Kidney epithelial cell (primary cell): ENCODE results near the gene FAM184B. TPM values are rescaled to one million over a fixed set of nuclear protein-coding genes. Genes with fewer than 3 reads are reported as not detected.
"Not testable (repeated sequence)": the region's sequence is repeated elsewhere in the genome, so short reads cannot be mapped to it uniquely, and the experiment has no call there.

Experiments used
- DNase-seq: peaks from one replicate; pipeline ENCODE4 v3.0.0-alpha.2; 2010; ENCODE audit warnings: low read depth
- H3K27me3 ChIP-seq: 2 replicates; pipeline ENCODE4 v1.6.0; 2011; ENCODE audit warnings: low read length; ENCODE audit not compliant: control insufficient read depth, insufficient read depth
- H3K36me3 ChIP-seq: 2 replicates; pipeline ENCODE4 v1.5.1; 2011; ENCODE audit warnings: low read length; ENCODE audit not compliant: control insufficient read depth, insufficient read depth
- H3K4me3 ChIP-seq: 2 replicates; pipeline ENCODE4 v1.5.1; 2011; ENCODE audit warnings: low read depth, mild to moderate bottlenecking, control low read depth, low read length
- total RNA-seq: library from RNA; depleted of rRNA; stranded (reverse); fragments of >200 nt; gene quantifications from 2 replicates; pipeline ENCODE4 v1.2.3, GENCODE V29; 2015
- TF ChIP-seq, protein P1 (sequence below): IDR thresholded peaks from 2 replicates; pipeline ENCODE4 v1.5.1; 2011; ENCODE audit warnings: mild to moderate bottlenecking, moderate library complexity, low read length, control low read depth, inconsistent platforms; ENCODE audit not compliant: insufficient read depth, poor library complexity, severe bottlenecking

The FAM184B gene
- total RNA-seq, 1 donor from 2014 or later, result under 0.01 TPM

DNA sequence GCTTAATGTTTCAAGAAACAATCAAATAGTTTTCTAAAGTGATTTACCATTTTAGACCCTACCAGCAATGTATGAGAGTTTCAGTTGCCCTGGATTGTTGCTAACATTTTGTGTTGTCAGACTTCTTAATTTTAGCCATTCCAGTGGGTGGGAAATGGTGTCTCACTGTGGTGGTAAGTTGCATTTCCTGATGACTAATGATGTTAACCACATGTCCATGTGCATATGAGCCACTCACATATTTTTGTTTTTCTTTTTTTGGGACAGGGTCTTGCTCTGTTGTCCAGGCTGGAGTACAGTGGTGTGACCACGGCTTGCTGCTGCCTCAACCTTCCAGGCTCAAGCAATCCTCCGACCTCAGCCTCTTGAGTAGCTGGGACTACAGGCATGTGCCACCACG lies 118.7 kb downstream of the FAM184B start:
- TF ChIP-seq, protein P1, sequence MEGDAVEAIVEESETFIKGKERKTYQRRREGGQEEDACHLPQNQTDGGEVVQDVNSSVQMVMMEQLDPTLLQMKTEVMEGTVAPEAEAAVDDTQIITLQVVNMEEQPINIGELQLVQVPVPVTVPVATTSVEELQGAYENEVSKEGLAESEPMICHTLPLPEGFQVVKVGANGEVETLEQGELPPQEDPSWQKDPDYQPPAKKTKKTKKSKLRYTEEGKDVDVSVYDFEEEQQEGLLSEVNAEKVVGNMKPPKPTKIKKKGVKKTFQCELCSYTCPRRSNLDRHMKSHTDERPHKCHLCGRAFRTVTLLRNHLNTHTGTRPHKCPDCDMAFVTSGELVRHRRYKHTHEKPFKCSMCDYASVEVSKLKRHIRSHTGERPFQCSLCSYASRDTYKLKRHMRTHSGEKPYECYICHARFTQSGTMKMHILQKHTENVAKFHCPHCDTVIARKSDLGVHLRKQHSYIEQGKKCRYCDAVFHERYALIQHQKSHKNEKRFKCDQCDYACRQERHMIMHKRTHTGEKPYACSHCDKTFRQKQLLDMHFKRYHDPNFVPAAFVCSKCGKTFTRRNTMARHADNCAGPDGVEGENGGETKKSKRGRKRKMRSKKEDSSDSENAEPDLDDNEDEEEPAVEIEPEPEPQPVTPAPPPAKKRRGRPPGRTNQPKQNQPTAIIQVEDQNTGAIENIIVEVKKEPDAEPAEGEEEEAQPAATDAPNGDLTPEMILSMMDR, result no peak

DNA sequence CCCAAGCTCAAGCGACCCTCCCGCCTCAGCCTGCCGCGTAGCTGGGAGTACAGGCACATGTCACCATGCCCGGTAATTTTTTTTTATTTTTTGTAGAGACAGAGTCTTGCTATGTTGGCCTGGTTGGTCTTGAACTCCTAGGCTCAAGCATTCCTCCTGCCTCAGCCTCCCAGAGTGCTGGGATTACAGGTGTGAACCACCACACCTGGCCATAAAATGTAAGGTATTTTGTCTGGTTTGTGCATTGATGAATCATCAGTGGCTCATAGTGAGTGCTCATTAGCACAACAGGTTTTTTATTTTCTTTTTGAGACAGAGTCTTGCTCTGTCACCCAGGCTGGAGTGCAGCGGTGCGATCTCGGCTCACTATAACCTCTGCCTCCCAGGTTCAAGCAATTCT lies 122.2 kb downstream of the FAM184B start:
- H3K27me3 ChIP-seq, H3K36me3 ChIP-seq, H3K4me3 ChIP-seq, DNase-seq: not testable (repeated sequence)

More for the DNA sequence above, 118.7 kb downstream of the FAM184B start:
- H3K4me3 ChIP-seq, result no peak overlapping the region
- no peaks in the 10 kb centered on the region for H3K36me3 ChIP-seq
- peak; percentile 18 for DNase-seq
- no peaks in the 10 kb centered on the region for H3K27me3 ChIP-seq

DNA sequence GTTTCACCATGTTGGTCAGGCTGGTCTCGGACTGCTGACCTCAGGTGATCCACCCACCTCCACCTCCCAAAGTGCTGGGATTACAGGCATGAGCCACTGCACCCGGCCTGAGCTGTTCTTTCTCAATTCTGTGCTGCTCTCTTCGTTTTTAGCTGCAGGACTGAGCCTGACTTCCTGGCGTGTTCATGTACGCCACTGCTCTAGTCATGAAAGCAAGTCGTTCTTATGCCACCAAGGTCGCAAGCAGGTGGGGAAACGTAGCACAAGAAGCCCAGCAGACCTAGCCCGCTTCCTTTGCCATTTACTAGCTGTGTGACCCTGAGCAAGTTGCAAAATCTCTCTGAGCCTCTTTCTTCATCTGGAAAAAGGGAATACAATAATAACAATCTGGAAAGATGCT lies 123.6 kb downstream of the FAM184B start:
- TF ChIP-seq, protein P1, result no peak
- DNase-seq, result no peak
- H3K27me3 ChIP-seq, result no peaks in the 10 kb centered on the region
- no peaks in the 10 kb centered on the region for H3K36me3 ChIP-seq
- no peak overlapping the region for H3K4me3 ChIP-seq

DNA sequence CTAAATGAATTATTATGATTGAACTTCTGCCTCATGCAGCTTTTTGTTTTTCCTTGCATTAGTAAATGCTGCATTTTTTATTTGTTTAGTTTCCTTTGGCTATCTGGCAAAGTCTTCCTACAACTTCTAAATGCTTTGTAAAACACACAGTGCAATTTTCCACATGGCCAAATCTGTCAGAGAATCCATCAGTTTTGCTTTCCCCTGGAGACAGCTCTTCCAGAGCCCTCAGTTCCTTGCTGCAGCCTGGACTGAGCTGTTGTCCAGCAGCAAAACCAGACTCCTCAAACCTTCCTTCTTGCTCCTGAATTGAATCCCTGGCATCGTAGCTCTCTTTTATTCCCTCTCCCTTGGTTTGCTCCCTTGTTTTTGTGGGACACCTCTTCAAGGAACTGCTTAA lies 124.3 kb downstream of the FAM184B start:
- TF ChIP-seq, protein P1, result no peak
- Histone ChIP-seq H3K27me3 (no peaks in the 10 kb centered on the region), H3K36me3 (no peaks in the 10 kb centered on the region), H3K4me3 (no peak overlapping the region)
- DNase-seq, result no peak

DNA sequence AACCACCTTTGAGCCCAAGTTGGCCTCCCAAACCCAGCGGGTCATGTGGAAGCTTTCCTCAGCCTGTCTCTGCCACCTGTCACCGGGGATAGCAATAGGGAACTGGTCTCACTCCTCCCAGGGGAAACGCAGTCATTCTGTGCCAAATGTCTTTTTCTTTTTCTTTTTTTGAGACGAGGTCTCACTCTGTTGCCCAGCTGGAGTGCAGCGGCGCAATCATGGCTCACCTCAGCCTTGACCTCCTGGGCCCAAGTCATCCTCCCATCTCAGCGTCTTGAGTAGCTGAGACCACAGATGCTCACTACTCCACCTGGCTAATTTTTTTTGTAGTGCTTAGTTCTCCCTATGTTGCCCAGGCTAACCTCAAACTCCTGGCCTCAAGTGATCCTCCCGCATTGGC lies 126.7 kb downstream of the FAM184B start:
- TF ChIP-seq, protein P1, result no peak
- no peaks in the 10 kb centered on the region for H3K36me3 ChIP-seq
- no peak for DNase-seq
- no peak overlapping the region for H3K4me3 ChIP-seq
- no peaks in the 10 kb centered on the region for H3K27me3 ChIP-seq

DNA sequence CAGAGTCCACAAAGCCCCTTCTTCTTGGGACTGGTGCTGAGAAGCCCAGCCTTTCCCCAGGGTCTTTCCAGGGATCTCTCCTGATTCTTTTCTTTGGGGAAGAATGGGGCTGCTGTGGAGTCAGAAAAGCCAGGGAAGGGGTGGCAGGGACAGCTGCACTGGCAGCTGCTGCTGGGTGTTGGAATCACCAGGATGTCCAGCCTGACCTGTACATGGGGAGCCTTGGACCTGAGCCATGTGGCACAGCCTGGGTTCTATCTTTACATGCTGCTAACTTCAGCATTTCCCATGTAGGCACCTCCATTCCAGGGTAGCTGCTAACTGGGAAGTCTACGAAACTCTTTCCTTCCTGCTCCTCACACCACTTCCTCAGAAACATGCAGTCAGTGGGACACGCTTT lies 131.0 kb downstream of the FAM184B start:
- H3K36me3 ChIP-seq, result no peaks in the 10 kb centered on the region
- no peaks in the 10 kb centered on the region for H3K27me3 ChIP-seq
- DNase-seq, result no peak
- TF ChIP-seq, protein P1, result no peak
- H3K4me3 ChIP-seq, result no peak overlapping the region
